AG10803 (cell line): ENCODE data around the gene C5orf58.

Experiments
- DNase-seq: peaks from one replicate; pipeline ENCODE4 v3.0.0; 2010; ENCODE audit warnings: low read depth
- H3K4me3 ChIP-seq: 2 replicates; pipeline ENCODE4 v1.5.1; 2011; ENCODE audit warnings: mild to moderate bottlenecking, low read length, control low read depth
- TF ChIP-seq, protein P1 (sequence below): conservative IDR thresholded peaks from 2 replicates; pipeline ENCODE4 v1.5.1; 2011; ENCODE audit warnings: mild to moderate bottlenecking, low read length, control low read depth, inconsistent platforms

C5orf58 gene

DNA sequence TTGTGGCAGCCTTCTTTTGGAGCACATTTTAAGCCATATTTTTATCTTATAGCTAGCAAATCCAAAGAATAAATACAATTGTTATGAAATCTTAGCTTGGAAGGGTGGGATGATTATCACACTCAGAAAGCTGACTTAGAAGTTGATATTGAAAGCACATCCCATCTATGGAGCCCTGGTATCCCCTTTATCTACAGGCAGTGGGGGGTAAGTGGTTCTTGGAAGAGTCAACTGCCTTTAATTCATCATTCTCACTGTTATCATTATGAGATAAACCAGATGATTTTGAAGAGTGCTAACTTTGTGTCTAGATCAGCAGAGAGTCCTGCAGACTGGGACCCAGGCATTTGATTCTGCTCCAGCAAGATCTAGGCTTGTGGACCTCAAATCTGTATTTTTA is 61.8 kb downstream of the C5orf58 start:
- DNase-seq: no peak
- TF ChIP-seq, protein P1, sequence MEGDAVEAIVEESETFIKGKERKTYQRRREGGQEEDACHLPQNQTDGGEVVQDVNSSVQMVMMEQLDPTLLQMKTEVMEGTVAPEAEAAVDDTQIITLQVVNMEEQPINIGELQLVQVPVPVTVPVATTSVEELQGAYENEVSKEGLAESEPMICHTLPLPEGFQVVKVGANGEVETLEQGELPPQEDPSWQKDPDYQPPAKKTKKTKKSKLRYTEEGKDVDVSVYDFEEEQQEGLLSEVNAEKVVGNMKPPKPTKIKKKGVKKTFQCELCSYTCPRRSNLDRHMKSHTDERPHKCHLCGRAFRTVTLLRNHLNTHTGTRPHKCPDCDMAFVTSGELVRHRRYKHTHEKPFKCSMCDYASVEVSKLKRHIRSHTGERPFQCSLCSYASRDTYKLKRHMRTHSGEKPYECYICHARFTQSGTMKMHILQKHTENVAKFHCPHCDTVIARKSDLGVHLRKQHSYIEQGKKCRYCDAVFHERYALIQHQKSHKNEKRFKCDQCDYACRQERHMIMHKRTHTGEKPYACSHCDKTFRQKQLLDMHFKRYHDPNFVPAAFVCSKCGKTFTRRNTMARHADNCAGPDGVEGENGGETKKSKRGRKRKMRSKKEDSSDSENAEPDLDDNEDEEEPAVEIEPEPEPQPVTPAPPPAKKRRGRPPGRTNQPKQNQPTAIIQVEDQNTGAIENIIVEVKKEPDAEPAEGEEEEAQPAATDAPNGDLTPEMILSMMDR: no peak
- H3K4me3 ChIP-seq: no peak overlapping the region
